Stimulated activated CD8-positive, alpha-beta memory T cell treated with anti-CD3 and anti-CD28 coated beads, Interleukin-4, amount 100 ng/mL, for 1 hour (primary cell): ENCODE results near the gene DUOXA2.
A peak's percentile ranks its signal among the peaks of the same experiment; 100 is the strongest.

Source experiments
- DNase-seq, 2 donors: peaks; one replicate each; pipeline ENCODE4 v3.0.0-alpha.2; 2020; ENCODE audit warnings: low read depth in 2 of 2, low spot score in 1 of 2

The DUOXA2 gene

GRCh38 chr15:45116482-45117307 lies 2.6 kb downstream of the DUOXA2 start:
- DNase-seq = no peak

DNA sequence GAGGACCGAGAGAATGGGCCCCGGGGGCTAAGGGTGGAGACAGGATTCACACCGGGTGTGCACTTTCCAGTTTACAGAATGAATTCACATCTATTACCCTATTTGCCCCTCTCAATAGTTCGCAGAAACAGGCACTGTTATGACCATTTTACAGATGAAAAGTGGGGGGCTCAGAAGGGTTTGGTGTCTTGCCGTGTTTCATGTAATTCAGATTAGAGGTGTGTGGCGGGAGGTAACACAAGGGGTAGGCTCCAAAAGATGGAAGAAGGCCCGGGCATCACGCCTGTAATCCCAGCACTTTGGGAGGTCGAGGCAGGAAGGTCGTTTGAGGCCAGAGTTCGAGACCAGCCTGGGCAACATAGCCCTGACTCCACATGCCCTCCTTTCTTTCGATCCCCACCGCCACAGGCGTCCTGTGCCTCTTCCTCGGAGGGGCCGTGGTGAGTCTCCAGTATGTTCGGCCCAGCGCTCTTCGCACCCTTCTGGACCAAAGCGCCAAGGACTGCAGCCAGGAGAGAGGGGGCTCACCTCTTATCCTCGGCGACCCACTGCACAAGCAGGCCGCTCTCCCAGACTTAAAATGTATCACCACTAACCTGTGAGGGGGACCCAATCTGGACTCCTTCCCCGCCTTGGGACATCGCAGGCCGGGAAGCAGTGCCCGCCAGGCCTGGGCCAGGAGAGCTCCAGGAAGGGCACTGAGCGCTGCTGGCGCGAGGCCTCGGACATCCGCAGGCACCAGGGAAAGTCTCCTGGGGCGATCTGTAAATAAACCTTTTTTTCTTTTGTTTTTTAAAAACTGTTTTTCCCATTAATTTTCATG lies 3.4 kb downstream of the DUOXA2 start:
- no peak for DNase-seq

DNA sequence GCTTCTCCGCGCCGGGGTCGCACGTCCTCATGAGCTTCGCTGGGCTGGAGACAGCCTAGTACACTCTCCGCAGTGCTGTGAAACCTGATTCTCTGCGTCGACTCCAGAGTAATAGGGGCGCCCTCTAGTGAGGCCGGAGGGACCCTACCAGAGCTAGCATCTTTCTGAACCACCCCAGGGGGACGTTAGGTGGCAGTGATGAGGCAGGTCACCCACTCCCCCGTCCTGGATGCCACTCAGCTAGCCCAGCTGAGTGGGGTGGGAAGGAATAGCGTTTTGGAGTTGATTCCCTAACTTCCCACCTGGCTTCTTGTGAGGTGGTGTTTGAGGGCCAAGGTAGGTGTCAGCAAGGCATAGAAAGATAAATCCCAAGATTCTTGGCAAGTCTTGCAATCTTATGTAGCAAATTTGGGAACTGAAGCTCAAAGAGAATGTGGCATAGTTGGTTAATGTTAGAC lies 4.0 kb downstream of the DUOXA2 start:
- peak; percentile 59 to 60 for DNase-seq

- no peak for DNase-seq
Observed at GRCh38 chr15:45118996-45119395, 4.9 kb downstream of the DUOXA2 start.

GRCh38 chr15:45120081-45120972 lies 6.2 kb downstream of the DUOXA2 start:
- no peak for DNase-seq

GRCh38 chr15:45121020-45121419 lies 6.9 kb downstream of the DUOXA2 start:
- DNase-seq = no peak

- DNase-seq = no peak
Observed at GRCh38 chr15:45121706-45122417, 7.7 kb downstream of the DUOXA2 start.

DNA sequence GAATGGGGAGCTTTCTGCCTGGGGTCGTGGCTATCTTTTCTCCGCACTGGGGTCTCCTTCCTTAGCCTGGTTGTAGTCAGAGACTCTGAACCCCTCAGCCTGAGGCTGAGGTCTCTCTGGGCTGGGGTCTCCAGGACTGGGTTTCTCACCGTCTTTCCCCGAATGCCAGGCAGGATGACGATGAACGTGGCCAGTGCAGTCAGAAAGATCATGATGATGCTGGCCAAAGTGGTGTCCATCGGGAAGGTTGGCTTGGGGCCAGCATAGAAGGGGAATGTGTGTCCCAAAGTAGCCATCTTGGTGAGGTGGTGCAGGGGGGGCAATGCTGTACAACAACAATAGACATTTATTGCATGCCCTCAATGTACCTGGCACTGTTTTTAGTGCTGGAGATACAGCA lies 8.6 kb downstream of the DUOXA2 start:
- no peak for DNase-seq

DNA sequence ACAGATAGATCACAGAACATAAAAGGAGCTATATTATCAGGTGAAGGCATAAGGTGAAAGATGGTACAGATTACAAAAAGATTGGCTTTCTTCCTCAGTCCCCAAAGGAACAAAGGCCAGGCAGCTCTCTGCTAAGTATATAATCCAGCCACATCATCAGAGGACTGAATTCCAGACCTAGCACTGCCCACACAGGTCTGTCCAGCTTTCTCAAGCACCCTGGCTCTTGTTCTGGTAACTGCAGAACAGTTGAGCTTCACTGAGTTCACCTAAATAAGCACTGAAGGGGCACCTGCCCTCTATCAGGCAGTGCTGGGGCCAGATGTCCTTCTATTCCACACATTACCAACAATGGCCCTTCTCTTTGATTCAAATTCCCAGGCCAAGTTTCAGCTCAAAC lies 9.3 kb downstream of the DUOXA2 start:
- DNase-seq = no peak

- peak in 1 of 2 donors; percentile 8 for DNase-seq
Observed at GRCh38 chr15:45126535-45127158, 12.5 kb downstream of the DUOXA2 start.

- no peak for DNase-seq
Observed at GRCh38 chr15:45128971-45129639, 15.0 kb downstream of the DUOXA2 start.

GRCh38 chr15:45129651-45130129 lies 15.6 kb downstream of the DUOXA2 start, which contains the start of the genes DUOX1 and DUOXA1:
TSS of gene DUOX1 (plus strand) at chr15:45129994. CDS start at chr15:45131967, 1,973 bp downstream.
TSS of gene DUOXA1 (minus strand) at chr15:45129879. CDS start at chr15:45123014, 6,865 bp downstream.
- no peak for DNase-seq

DNA sequence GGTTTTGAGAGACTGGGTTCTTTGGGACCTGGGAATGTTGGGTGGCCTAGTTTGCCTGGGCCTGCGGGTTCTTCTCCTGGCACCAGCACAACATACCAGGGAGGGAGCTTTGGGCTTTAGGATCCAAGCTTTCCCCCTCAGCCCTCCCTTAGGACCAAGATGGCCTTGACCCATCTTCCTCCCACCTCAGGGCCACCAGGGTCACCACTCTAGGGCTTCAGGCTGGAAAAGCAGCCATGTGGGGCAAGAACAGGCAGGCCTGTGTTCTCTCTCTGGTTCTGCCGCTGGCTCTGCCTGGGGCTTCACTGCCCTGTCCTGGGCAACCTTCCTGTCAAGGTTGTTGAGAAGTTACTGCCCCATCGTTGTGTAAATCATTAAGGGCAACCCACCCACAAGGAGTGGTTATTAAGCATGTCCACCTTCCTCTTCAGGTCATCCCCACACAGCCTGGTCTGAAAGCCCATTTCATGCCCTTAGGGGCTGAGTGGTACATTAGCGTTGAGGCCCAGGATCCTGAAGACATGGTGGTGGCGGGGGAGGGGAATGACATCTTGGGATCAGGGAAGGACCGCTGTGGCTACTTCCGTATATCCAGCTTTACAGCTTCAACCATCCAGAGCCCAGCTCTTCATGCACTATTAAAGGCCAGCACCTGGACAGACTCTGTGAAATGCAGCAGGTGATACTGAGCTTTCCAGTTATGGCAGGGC lies 16.3 kb downstream of the DUOXA2 start:
- no peak for DNase-seq

- DNase-seq = no peak
Observed at GRCh38 chr15:45131510-45131909, 17.4 kb downstream of the DUOXA2 start.

DNA sequence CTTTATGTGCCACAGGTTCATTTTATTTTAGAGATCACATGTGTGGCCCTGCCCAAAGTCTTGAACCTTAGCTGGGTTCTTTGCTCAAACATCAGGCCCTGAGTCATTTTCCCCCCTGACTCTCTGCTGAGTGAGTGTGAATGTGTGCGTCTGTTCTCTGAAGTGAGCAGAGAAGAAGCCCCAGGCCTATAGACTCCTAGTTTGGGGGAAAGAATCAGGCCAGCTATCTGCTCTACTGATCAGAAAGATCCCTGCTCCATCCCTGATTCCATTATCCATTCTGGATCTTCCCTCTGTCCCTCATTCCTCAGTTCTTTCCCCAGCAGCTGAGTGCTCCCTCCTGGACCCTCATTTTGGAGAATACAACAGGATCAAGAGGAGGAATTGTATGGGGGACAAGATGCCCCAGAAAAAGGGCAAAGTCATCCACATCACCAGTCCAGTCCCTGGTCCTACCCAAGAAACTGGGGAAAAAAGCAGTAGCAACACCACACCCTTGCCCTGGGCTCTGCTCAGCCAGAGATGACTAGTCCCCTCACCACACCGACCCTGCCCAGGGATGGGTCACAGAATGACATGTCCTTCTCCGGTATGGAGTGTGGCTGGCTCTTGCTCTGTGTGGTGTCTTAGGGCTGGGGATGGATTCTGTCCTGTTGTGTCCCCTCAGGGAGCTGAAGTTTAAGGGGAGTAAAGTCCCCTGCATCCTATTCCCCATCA lies 18.9 kb downstream of the DUOXA2 start:
- no peak for DNase-seq

GRCh38 chr15:45133561-45133920 lies 19.4 kb downstream of the DUOXA2 start:
- DNase-seq = no peak

DNA sequence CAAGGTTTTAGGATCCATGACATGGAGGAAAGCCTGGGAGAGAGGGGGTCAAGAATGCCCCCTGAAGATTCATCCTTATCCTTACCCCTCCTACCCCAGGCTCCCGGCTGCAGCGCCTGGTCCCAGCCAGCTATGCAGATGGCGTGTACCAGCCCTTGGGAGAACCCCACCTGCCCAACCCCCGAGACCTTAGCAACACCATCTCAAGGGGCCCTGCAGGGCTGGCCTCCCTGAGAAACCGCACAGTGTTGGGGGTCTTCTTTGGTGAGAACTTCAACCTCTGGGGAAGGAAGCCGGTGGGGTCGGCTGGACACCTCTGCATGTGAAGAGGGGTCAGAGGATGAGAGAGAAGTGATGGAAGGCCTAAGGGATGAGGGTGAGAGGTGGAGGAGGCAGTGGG lies 19.9 kb downstream of the DUOXA2 start:
- DNase-seq = no peak
